Caco-2 (cell line): ENCODE data around the gene NOL11. TPM values are rescaled to one million over a fixed set of nuclear protein-coding genes. Genes with fewer than 3 reads are reported as not detected.
"Not testable (repeated sequence)": the region's sequence is repeated elsewhere in the genome, so short reads cannot be mapped to it uniquely, and the experiment has no call there.

Experiments
- BruUV-seq: library from RNA; stranded (reverse); fragments of 400-500 nt; replicated peaks from 2 replicates; lab custom pipeline; 2021; lab: Mats Ljungman, UMichigan
- CTCF ChIA-PET: fragments of 300-600 bp; sonication (Branson Sonifier 250); formaldehyde crosslinking; loops from one replicate; lab custom pipeline; 2022; ENCODE audit warnings: antibody characterized with exemption; lab: Charles Lee
- POLR2A ChIA-PET: fragments of 300-600 bp; sonication (Branson Sonifier 250); formaldehyde crosslinking; loops from one replicate; lab custom pipeline; 2022; ENCODE audit warnings: antibody characterized with exemption; lab: Charles Lee
- DNase-seq, 2 experiments: peaks; one replicate each; pipeline versions ENCODE4 v3.0.0 to v3.0.0-alpha.2; 2020 to 2022
- H3K27me3 ChIP-seq: replicated peaks from 2 replicates; pipeline ENCODE4 v1.6.0; 2011; ENCODE audit warnings: low read length; ENCODE audit not compliant: control insufficient read depth, insufficient read depth
- H3K36me3 ChIP-seq: 2 replicates; pipeline ENCODE4 v1.5.1; 2011; ENCODE audit warnings: low read length; ENCODE audit not compliant: control insufficient read depth, insufficient read depth
- H3K4me1 ChIP-seq: fragments of 250-450 bp; sonication (Bioruptor Pico); 2 replicates; pipeline ENCODE4 v1.5.1; 2020; ENCODE audit warnings: mild to moderate bottlenecking
- H3K4me3 ChIP-seq: 2 replicates; pipeline ENCODE4 v1.5.1; 2011; ENCODE audit warnings: low read depth, mild to moderate bottlenecking, control low read depth, low read length
- H3K9me3 ChIP-seq: fragments of 250-450 bp; sonication (Bioruptor Pico); 2 replicates; pipeline ENCODE4 v1.5.1; 2020; ENCODE audit warnings: mild to moderate bottlenecking, moderate library complexity
- H3K27ac Mint-ChIP-seq: one replicate; pipeline ENCODE4 v1.8.0; 2022; ENCODE audit warnings: mixed read lengths; ENCODE audit not compliant: unreplicated experiment
- H3K27me3 Mint-ChIP-seq: one replicate; pipeline ENCODE4 v1.8.0; 2022; ENCODE audit warnings: mixed read lengths; ENCODE audit not compliant: insufficient read depth, unreplicated experiment
- H3K36me3 Mint-ChIP-seq: one replicate; pipeline ENCODE4 v1.8.0; 2022; ENCODE audit warnings: mild to moderate bottlenecking, mixed read lengths; ENCODE audit not compliant: insufficient read depth, unreplicated experiment
- H3K4me1 Mint-ChIP-seq: one replicate; pipeline ENCODE4 v1.8.0; 2022; ENCODE audit warnings: low read depth, mixed read lengths; ENCODE audit not compliant: unreplicated experiment
- H3K4me3 Mint-ChIP-seq: one replicate; pipeline ENCODE4 v1.8.0; 2022; ENCODE audit warnings: mild to moderate bottlenecking, moderate library complexity, mixed read lengths; ENCODE audit not compliant: unreplicated experiment
- H3K9me3 Mint-ChIP-seq: one replicate; pipeline ENCODE4 v1.8.0; 2022; ENCODE audit warnings: mixed read lengths; ENCODE audit not compliant: unreplicated experiment
- CTCF ChIP-seq, 2 experiments: fragments of 200-600 bp in 1 of 2; IDR thresholded peaks; 1 replicate in 1 of 2; 2 replicates in 1 of 2; pipeline versions ENCODE4 v1.5.1 to v1.8.0; 2011 to 2022; ENCODE audit warnings: antibody characterized with exemption in 1 of 2, control low read depth in 1 of 2, inconsistent platforms in 1 of 2, low read depth in 1 of 2, low read length in 1 of 2, mild to moderate bottlenecking in 1 of 2, moderate library complexity in 1 of 2; ENCODE audit not compliant: insufficient read depth in 1 of 2, severe bottlenecking in 1 of 2, unreplicated experiment in 1 of 2
- intact Hi-C: fragments of 100-400 bp; cut with micrococcal nuclease; formaldehyde crosslinking; loops from one replicate; pipeline ENCODE4 v1.10.0; 2022; ENCODE audit not compliant: unreplicated experiment
- total RNA-seq: library from RNA; stranded (reverse); gene quantifications from 2 replicates; pipeline ENCODE4 v1.2.3, GENCODE V29; 2022

Gene NOL11
- total RNA-seq, 1 experiment from 2014 or later, result 73.6 TPM

GRCh38 chr17:67725807-67726206 is 8.1 kb downstream of the NOL11 start:
- no peak overlapping the region for H3K4me3 Mint-ChIP-seq
- no peak for DNase-seq
- Histone ChIP-seq H3K36me3 (peaks cover 4% of the 10 kb centered on the region), H3K9me3 (no peaks in the 10 kb centered on the region), H3K4me3 (no peak overlapping the region), H3K4me1 (no peaks in the 10 kb centered on the region), H3K27me3 (no peaks in the 10 kb centered on the region)
- no peaks in the 10 kb centered on the region for H3K27me3 Mint-ChIP-seq
- no peaks in the 10 kb centered on the region for H3K4me1 Mint-ChIP-seq
- no peak overlapping the region for H3K27ac Mint-ChIP-seq
- no peak for TF ChIP-seq CTCF (IDR thresholded peaks at IDR 0.05; ENCODE audit: insufficient read depth in 1 of 2, low read depth in 1 of 2, low read length in 1 of 2, severe bottlenecking in 1 of 2, unreplicated experiment in 1 of 2)
- peaks cover 12% of the 10 kb centered on the region for H3K9me3 Mint-ChIP-seq
- intact Hi-C loops, result no loop called here
- ChIA-PET POLR2A (no interaction called here), CTCF (no interaction called here)
- peaks cover 99% of the 10 kb centered on the region for H3K36me3 Mint-ChIP-seq
- BruUV-seq, result no TSS peak

- H3K4me1 Mint-ChIP-seq, H3K36me3 ChIP-seq, H3K27ac Mint-ChIP-seq, DNase-seq, H3K4me1 ChIP-seq, H3K4me3 ChIP-seq, H3K4me3 Mint-ChIP-seq, H3K27me3 ChIP-seq, H3K27me3 Mint-ChIP-seq, H3K9me3 ChIP-seq, BruUV-seq, intact Hi-C loops: not testable (repeated sequence)
- Mint-ChIP-seq H3K9me3 (peaks cover 12% of the 10 kb centered on the region), H3K36me3 (peaks cover 98% of the 10 kb centered on the region)
- POLR2A ChIA-PET, result interaction anchor here (0.6 kb wide), 1 partner anchor 564 kb away, joined by 3 read pairs; the partner anchor contains the start of genes ARSG and SLC16A6
- CTCF ChIA-PET, result interaction anchor here (0.6 kb wide), 2 partner anchors 20 to 135 kb away, joined by 4 to 5 read pairs; no protein-coding TSS in a partner anchor
Observed at GRCh38 chr17:67727152-67728039, 9.7 kb downstream of the NOL11 start.

- no peaks in the 10 kb centered on the region for H3K27me3 Mint-ChIP-seq
- H3K4me1 Mint-ChIP-seq, result no peaks in the 10 kb centered on the region
- Histone ChIP-seq H3K9me3 (no peaks in the 10 kb centered on the region), H3K36me3 (no peaks in the 10 kb centered on the region; the same call in none of the 2 replicates), H3K27me3 (no peaks in the 10 kb centered on the region), H3K4me3 (no peak overlapping the region), H3K4me1 (no peaks in the 10 kb centered on the region)
- intact Hi-C loops, result no loop called here
- no peak overlapping the region for H3K4me3 Mint-ChIP-seq
- CTCF ChIA-PET, result no interaction called here
- POLR2A ChIA-PET, result no interaction called here
- DNase-seq, result no peak
- H3K36me3 Mint-ChIP-seq, result peaks cover 97% of the 10 kb centered on the region
- TF ChIP-seq CTCF (IDR thresholded peaks at IDR 0.05; ENCODE audit: insufficient read depth in 1 of 2, low read depth in 1 of 2, low read length in 1 of 2, severe bottlenecking in 1 of 2, unreplicated experiment in 1 of 2), result no peak
- H3K9me3 Mint-ChIP-seq, result peaks cover 12% of the 10 kb centered on the region
- no peak overlapping the region for H3K27ac Mint-ChIP-seq
- BruUV-seq, result no TSS peak
Observed at GRCh38 chr17:67729903-67730302, 12.2 kb downstream of the NOL11 start.
